ENCODE measurements around the gene SRM.

DNA sequence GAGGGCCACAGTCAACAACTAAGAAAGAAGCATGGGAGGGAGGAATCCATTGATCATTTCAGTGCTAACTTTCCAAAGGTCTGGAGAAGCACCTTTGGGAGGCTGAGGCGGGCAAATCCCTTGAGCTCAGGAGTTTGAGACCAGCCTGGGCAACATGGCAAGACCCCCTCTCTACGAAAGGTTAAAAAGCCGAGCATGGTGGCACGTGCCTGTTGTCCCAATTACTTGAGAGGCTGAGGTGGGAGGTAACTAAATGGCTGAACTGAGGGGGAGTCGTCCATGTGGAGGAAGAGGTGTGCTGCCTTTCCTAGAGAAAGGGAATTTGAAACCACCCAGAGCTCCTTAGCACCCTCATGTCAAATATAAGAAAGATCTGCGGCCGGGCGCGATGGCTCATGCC is 29.0 kb downstream of the SRM start:
- TF ChIP-seq POLR2AphosphoS5 (IDR thresholded peaks at IDR 0.05; ENCODE audit: low read depth, low read length) (no peak), TAF1 (IDR thresholded peaks at IDR 0.05; ENCODE audit: borderline replicate concordance, insufficient read depth, low read length) (no peak), REST (IDR thresholded peaks at IDR 0.05; ENCODE audit: insufficient read depth in 1 of 2, low read depth in 2 of 2, low read length in 2 of 2) (no peak), SIN3A (IDR thresholded peaks at IDR 0.05; ENCODE audit: borderline replicate concordance, insufficient read depth, low read length) (no peak)

All from PFSK-1 (cell line).